ENCODE results near the gene SEMA3A.
"Not testable (repeated sequence)": the region's sequence is repeated elsewhere in the genome, so short reads cannot be mapped to it uniquely, and the experiment has no call there.

SEMA3A gene

GRCh38 chr7:84058311-84059076 lies 136.1 kb downstream of the SEMA3A start:
- in situ Hi-C loops (cut with HindIII; ENCODE audit: low pct_unique_long_range_greater_than_20kb, low sequenced_read_pairs): no loop called here
- no peak for DNase-seq (ENCODE audit: low read depth in 1 of 2, low spot score in 1 of 2)
- no peak for TF ChIP-seq JUND (IDR thresholded peaks at IDR 0.05; ENCODE audit: low read depth)

GRCh38 chr7:84057576-84057975 lies 137.0 kb downstream of the SEMA3A start:
- no peak for DNase-seq (ENCODE audit: low read depth in 1 of 2, low spot score in 1 of 2)
- in situ Hi-C loops (cut with HindIII; ENCODE audit: low pct_unique_long_range_greater_than_20kb, low sequenced_read_pairs): no loop called here
- TF ChIP-seq JUND (IDR thresholded peaks at IDR 0.05; ENCODE audit: low read depth): no peak

- DNase-seq (ENCODE audit: low read depth in 1 of 2, low spot score in 1 of 2): no peak
- no peak for TF ChIP-seq JUND (IDR thresholded peaks at IDR 0.05; ENCODE audit: low read depth)
- in situ Hi-C loops (cut with HindIII; ENCODE audit: low pct_unique_long_range_greater_than_20kb, low sequenced_read_pairs): no loop called here
Measured at GRCh38 chr7:84055904-84056605, 138.5 kb downstream of the SEMA3A start.

- DNase-seq (ENCODE audit: low read depth in 1 of 2, low spot score in 1 of 2); in situ Hi-C loops (cut with HindIII; ENCODE audit: low pct_unique_long_range_greater_than_20kb, low sequenced_read_pairs): not testable (repeated sequence)
Measured at GRCh38 chr7:84055199-84055598, 139.4 kb downstream of the SEMA3A start.

- DNase-seq (ENCODE audit: low read depth in 1 of 2, low spot score in 1 of 2): no peak
- in situ Hi-C loops (cut with HindIII; ENCODE audit: low pct_unique_long_range_greater_than_20kb, low sequenced_read_pairs): no loop called here
- no peak for TF ChIP-seq JUND (IDR thresholded peaks at IDR 0.05; ENCODE audit: low read depth)
Measured at GRCh38 chr7:84049071-84049836, 145.3 kb downstream of the SEMA3A start.

- in situ Hi-C loops (cut with HindIII; ENCODE audit: low pct_unique_long_range_greater_than_20kb, low sequenced_read_pairs): no loop called here
- no peak for DNase-seq (ENCODE audit: low read depth in 1 of 2, low spot score in 1 of 2)
- no peak for TF ChIP-seq JUND (IDR thresholded peaks at IDR 0.05; ENCODE audit: low read depth)
Measured at GRCh38 chr7:84047085-84047484, 147.5 kb downstream of the SEMA3A start.

- DNase-seq (ENCODE audit: low read depth in 1 of 2, low spot score in 1 of 2): no peak
- TF ChIP-seq JUND (IDR thresholded peaks at IDR 0.05; ENCODE audit: low read depth): no peak
- in situ Hi-C loops (cut with HindIII; ENCODE audit: low pct_unique_long_range_greater_than_20kb, low sequenced_read_pairs): no loop called here
Measured at GRCh38 chr7:84044834-84045233, 149.8 kb downstream of the SEMA3A start.

GRCh38 chr7:84043661-84044191 lies 150.9 kb downstream of the SEMA3A start:
- no peak for TF ChIP-seq JUND (IDR thresholded peaks at IDR 0.05; ENCODE audit: low read depth)
- in situ Hi-C loops (cut with HindIII; ENCODE audit: low pct_unique_long_range_greater_than_20kb, low sequenced_read_pairs): no loop called here
- DNase-seq (ENCODE audit: low read depth in 1 of 2, low spot score in 1 of 2): no peak

- no peak for TF ChIP-seq JUND (IDR thresholded peaks at IDR 0.05; ENCODE audit: low read depth)
- no peak for DNase-seq (ENCODE audit: low read depth in 1 of 2, low spot score in 1 of 2)
- in situ Hi-C loops (cut with HindIII; ENCODE audit: low pct_unique_long_range_greater_than_20kb, low sequenced_read_pairs): no loop called here
Measured at GRCh38 chr7:84042110-84042539, 152.5 kb downstream of the SEMA3A start.

- no peak for DNase-seq (ENCODE audit: low read depth in 1 of 2, low spot score in 1 of 2)
- in situ Hi-C loops (cut with HindIII; ENCODE audit: low pct_unique_long_range_greater_than_20kb, low sequenced_read_pairs): no loop called here
- TF ChIP-seq JUND (IDR thresholded peaks at IDR 0.05; ENCODE audit: low read depth): no peak
Measured at GRCh38 chr7:84041649-84042048, 152.9 kb downstream of the SEMA3A start.

- peak in 1 of 2 experiments; percentile 8 for DNase-seq (ENCODE audit: low read depth in 1 of 2, low spot score in 1 of 2)
- TF ChIP-seq JUND (IDR thresholded peaks at IDR 0.05; ENCODE audit: low read depth): no peak
- in situ Hi-C loops (cut with HindIII; ENCODE audit: low pct_unique_long_range_greater_than_20kb, low sequenced_read_pairs): no loop called here
Measured at GRCh38 chr7:84040355-84040754, 154.2 kb downstream of the SEMA3A start.

GRCh38 chr7:84039432-84039831 lies 155.2 kb downstream of the SEMA3A start:
- TF ChIP-seq JUND (IDR thresholded peaks at IDR 0.05; ENCODE audit: low read depth): no peak
- in situ Hi-C loops (cut with HindIII; ENCODE audit: low pct_unique_long_range_greater_than_20kb, low sequenced_read_pairs): no loop called here

More at GRCh38 chr7:84039432-84039831, 155.2 kb downstream of the SEMA3A start:
- no peak for DNase-seq (ENCODE audit: low read depth in 1 of 2, low spot score in 1 of 2)
